Lung microvascular endothelial cell (primary cell): ENCODE data around the gene ATP6V1G2. TPM values are rescaled to one million over a fixed set of nuclear protein-coding genes. Genes with fewer than 3 reads are reported as not detected.
"Not testable (repeated sequence)": the region's sequence is repeated elsewhere in the genome, so short reads cannot be mapped to it uniquely, and the experiment has no call there.

Experiments
- DNase-seq, 2 donors: peaks; one replicate each; pipeline versions ENCODE4 v3.0.0 to v3.0.0-alpha.2; 2010; ENCODE audit warnings: low read depth in 2 of 2
- total RNA-seq: library from RNA; depleted of rRNA; stranded (reverse); fragments of >200 nt; gene quantifications from 2 replicates; pipeline ENCODE4 v1.2.1, GENCODE V29; 2014

ATP6V1G2 gene
- 0.20 and 0.22 TPM in 2 replicates for total RNA-seq

DNA sequence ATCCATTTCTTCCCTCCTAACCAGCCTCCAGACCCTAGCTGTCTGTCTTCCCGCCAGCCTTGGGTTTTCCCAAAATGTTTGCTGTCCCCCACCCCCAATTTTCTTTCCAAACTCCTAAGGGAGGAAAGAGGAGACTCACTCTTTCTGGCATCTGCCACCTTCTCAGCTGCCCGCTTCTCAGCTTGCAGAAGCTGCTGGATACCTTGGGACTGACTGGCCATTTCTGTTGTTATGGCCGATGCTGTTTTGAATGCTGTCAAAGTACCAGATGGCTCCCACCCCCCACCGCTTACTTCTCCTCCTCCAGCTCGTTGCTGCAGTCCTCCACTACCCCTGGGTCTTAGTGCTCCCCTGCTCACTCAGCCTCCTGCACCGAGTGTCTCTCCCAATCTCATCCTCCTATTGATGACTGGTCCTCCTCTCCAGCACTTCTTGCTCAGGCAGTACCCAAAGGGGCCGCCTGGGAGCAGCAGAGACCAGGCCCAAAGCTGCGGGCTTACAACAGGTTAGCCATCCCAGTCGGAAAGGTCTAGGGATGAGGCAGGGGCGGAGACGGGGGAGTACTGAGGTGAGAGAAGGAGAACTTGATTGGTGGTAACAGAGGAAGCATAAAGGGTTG, at the start of gene ATP6V1G2:
Gene ATP6V1G2, minus strand, starts transcription at position 270 of the 619 bp plus-strand sequence. Its CDS starts 49 bp downstream, at position 221.
- peak; percentile 89 to 93 for DNase-seq

DNA sequence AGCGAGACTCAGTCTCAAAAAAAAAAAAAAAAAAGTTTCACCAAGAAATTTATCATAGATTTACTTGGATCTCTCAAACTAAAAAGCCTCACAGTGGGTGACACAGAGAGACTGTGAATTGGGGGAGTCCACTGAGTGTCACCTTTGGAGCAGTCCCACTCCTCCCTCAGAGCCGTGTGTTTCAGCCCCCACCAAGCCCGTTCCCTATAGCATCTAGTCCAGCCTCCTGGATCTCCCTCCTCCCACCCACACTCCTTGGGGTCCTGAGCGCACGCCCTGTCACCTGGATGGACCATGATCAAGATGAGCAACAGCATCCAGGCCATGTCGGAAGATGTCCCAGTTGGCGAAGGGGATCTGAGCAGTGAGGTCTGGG, 46.0 kb upstream of the ATP6V1G2 start:
- no peak for DNase-seq

DNA sequence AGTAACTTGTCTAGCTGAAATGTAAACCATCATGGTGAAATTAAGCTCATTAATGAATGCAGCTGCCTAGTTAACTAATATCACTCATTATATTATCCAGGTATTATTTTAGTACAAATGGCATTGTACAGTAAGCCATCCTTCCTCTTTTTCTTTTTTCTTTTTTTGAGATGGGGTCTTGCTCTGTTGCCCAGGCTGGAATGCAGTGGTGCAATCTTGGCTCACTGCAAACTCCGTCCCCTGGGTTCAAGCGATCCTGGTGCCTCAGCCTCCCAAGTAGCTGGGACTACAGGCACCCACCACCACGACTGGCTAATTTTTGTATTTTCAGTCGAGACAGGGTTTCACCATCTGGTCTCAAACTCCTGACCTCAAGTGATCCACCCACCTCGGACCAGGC, 44.3 kb upstream of the ATP6V1G2 start:
- not testable (repeated sequence) for DNase-seq

DNA sequence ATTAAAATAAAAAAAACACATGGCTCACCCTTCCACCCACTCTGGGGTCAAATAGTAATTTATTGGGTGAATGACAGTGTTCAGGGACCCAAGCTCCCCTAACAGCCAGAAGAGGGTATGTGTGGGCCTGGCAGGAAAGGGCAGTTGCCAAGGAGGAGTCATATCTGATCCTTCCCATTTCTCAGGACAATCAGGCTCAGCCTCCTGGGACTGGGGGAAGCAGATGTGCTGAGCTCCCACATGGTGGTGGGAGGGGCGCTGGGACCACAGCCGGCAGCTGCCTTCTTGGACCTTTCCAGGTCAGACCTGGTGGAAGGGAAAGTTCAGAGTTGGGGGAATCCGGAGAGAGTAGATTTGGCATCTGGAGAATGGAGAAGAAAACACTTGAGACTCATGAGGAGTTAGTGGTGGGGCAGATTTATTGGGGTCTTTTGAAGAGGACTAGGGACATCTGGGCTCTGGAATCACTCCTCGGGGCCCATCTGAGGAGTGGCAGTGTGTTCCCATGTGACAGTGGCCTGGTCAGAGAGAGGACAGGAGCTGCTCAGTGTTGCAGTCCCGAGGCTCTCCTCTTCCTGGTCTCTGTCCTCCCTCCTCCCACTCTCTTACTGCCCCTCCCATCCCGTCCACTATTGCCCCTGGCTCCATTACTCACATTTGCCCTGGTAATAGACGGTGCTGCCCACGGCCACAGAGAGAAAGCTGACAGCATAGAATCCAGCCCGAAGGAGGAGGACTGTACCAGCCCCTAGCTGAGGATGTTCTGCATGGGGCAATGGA, 42.7 kb upstream of the ATP6V1G2 start:
- peak in 1 of 2 donors; percentile 29 for DNase-seq

DNA sequence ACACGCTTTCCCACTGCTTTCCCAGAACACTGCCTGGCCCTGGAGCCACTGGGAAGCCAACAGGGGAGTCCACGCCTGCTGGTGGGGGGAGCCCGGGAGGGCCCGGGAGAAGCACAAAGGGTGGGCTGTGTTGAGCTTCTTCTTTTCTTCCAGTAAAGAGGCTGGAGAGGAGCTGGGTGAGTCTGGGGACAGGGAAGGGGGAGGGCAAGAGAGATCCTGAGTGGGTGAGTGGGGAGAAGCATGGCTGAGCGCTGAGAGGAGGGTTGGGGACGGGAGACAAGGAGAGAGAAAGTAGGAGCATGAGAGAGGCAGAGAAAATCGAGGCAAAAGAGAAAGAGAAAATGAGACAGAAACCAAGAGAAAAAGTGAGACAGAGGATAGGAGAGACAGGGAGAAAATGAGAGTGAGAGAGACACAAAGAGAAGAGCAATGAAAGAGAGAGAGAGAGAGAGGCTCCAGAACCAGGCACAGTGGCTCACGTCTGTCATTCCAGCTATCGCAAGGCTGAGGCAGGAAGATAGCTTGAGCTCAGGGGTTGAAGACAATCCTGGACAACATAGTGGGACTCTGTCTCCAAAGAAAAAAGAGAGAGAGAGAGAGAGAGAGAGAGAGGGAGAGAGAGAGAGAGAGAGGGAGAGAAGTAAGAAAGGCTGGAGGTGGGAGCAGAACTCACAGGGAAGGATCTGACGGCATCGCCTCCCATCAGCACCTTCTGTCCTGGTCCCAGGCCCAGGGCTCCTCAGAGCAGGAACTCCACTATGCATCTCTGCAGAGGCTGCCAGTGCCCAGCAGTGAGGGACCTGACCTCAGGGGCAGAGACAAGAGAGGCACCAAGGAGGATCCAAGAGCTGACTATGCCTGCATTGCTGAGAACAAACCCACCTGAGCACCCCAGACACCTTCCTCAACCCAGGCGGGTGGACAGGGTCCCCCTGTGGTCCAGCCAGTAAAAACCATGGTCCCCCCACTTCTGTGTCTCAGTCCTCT, 41.7 kb upstream of the ATP6V1G2 start:
- DNase-seq = no peak

DNA sequence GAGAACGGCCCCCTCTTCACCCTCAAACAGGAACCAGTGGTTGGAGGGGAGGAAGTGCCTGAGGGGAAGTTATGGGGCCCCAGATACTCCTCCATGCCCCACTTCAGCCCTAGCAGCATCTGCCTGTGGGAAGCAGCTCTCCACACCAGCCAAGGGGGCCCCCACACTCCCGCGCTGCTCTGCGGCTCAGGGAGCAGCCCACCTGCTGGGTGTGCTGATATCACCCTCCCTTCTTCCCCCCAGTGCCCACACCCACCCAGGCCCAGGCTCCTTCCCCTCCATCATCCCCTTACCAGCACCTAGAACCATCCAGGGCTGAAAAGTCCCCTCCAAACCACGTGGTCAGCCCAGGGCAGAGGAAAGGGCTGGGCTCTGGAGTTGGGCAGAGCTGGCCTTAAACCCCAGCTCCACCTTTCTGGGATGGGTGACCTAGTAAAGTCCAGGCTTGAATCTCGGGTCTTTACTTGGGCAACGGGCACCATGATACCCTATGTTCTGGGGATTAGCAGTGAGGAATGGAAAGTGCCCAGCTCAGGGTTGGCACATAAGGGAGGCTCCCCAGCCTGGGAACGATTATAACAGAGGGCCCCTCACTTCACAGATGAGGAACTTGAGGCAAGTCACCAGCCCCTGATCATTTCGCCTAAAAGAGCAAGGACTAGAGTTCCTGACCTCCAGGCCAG, 40.3 kb upstream of the ATP6V1G2 start:
- DNase-seq = no peak

DNA sequence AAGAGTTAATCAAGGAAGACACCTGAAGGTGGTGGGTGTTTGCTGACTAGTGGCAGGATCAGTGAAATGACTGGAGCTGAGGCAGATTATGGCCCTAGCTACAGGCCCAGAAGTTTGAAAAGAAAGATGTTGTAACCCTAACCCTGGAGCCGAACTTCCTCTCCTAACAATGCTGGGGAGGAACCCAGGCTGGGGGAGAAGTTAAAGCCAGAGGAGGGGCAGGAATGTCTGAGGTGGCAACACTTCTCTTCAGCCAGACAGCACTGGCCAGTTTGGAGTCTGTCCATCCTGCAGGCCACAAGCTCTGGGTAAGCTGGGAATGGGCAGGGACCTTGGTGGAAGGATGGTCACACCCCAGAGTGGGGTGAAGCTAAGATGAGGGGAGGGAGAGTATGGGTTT, 39.6 kb upstream of the ATP6V1G2 start, which contains the start of gene LST1:
Gene LST1, plus strand, starts transcription at position 270 of the 400 bp plus-strand sequence. CDS start 1,023 bp downstream, outside the sequence.
- DNase-seq = no peak

DNA sequence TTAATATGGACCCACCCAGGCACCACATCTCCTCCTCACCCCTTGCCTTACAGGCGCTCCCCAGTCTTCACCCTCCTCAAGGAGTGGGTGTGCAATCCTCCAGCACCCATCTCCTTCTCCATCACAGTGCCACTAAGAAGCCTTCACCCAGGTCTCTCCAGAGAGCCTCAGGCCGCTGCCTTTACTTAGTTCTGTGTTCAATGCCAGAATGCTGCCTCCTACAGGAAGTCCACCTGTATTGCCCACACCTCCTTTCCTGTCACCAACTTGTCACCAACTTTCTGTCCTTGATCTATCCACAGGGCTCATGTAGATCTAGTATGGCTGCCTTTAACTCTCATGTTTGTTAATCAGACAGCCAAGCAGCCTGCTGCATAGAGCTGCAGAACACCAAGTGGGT, 39.1 kb upstream of the ATP6V1G2 start:
- peak; percentile 11 to 30 for DNase-seq

DNA sequence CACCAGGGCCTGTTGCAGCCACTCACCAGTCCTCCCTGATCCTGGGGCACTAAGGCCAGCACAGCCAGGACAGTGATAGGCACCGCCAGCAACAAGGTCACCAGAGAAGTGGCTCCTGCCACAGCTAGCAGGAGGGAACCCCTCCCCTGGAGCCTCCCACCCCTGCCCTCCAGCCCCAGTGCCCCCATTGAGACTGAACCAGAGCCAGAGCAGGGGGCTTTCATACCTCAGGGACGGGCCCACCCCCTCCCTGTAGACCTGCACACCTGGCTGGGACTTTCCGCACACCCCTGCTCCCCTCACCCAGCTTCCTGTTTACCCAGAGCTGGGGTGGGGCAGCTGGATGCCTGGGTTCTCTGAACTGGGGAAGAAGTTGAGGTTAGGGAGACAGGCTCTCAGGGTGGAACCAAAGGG, 35.8 kb upstream of the ATP6V1G2 start, which contains the start of gene LTB:
Gene LTB, minus strand, starts transcription at position 195 of the 414 bp plus-strand sequence. Its CDS starts 7 bp downstream, at position 188.
- no peak for DNase-seq

DNA sequence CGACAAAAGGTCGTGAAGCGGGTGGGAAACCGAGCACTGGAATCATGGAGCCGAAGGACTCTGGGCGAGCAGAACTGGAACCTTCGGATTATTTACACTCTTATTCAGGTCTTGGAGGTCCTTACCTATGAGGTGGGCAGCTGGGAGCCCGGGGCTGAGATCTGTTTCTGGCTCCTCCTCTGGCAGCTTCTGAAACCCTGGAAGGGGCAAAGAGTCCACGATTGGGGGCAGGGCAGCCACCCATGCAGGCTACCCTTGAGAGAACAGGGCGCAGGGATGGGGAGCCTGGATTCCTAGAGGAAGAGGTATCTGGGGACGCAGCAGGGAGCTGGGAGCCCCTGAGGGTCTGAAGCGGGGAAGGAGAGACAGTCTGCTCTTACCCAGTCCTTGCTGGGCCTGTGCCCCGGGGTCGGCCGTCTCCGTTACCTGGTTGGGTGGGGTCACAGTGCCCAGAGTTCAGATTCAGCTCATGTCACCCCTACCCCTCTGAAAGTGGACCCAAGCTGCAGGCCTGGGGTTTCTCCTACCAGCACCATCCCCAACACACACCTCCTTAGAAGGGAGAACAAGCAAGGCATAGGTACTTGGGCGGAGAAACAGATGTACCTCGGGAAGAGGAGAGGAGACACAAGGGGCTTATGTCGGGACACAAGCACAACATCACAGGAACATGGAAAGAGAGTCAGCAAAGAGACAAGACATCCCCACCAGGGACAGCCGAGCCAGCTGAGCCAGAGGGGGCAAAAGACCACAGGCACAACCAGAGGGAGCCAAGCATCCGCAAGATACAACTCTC, 35.2 kb upstream of the ATP6V1G2 start:
- peak in 1 of 2 donors; percentile 8 for DNase-seq

DNA sequence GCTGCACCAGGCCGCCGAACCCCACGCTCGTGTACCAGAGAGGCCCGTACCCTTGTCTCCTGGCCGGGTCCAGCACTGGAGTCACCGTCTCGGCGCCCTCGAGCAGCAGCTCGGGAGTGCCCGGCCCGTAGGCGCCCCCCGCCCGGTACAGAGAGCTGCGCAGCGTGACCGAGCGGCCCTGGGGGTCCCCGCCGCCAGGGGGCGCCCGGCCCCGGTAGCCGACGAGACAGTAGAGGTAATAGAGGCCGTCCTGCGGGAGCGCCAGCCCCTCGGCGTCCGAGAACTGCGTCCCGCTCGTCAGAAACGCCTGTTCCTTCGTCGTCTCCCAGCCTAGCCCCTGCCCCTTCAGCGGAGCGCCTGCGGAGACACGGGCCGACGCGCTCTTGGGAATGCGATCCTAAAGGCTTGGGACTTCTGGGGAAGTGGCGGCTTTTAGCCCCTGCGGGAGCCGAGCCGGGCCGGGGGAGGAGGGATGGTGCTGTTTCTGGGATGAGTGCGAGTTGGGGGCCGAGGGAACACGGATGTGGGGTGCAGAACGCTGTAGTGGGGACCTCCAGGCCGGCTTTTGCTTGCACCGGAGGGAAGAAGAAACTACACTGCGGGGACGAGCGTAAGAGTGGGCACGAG, 34.5 kb upstream of the ATP6V1G2 start:
- DNase-seq = peak; percentile 87 to 88

DNA sequence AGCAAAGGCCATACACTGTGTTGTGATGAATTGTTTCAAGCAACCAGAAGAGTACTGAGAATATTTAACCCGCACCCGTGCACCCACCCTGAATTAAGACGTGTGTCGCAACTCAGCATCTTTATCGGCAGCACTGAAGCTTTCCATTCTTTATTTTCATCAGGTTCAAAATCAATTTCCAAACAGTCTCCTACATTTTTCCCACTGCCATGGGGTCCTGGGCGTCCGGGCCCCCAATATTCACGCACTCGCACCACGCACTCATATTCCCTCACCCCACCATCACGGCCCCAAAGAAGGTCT, 34.0 kb upstream of the ATP6V1G2 start:
- DNase-seq = no peak

DNA sequence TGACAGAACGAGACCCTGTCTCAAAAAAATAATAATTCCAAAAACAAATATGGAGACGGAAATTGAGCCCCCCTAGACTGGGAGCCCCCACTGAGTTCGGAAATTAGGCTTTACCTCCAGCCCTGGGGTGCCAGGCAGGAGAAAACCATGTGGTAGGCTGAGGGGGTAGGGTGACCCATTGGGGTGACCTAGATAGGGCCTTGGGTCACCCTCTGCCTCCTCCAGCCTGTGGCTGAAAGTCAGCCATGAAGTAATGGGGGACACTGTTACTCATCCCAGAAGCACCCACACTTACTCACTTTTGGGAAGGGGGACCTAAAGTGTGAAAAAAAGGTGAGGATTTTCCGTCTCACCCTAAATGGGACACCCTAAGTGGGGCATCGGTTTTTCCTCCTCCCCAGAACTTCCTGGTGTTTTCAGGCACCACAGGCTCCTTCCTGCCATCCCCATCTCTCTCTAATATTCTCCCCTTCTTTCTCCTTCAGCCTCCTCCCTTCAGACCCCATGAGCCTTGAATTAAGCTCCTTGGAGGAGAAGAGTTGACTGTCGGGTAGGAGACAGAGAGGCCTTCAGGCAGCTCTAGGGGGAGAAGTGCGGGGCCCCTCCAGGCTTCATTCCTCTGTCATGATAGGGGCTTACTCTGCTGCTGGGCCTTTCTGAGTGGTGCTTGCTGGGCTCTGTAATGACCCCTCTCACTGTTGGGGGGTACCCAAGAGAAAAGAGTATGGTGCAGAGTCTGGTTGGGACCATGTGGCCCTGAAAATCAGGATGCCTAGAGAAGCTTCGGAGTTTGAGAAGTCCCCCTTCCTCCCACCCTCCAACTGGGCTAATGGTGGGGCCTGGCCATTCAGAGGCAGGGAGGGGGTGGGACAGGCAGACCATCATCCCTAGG, 33.4 kb upstream of the ATP6V1G2 start:
- DNase-seq = no peak

DNA sequence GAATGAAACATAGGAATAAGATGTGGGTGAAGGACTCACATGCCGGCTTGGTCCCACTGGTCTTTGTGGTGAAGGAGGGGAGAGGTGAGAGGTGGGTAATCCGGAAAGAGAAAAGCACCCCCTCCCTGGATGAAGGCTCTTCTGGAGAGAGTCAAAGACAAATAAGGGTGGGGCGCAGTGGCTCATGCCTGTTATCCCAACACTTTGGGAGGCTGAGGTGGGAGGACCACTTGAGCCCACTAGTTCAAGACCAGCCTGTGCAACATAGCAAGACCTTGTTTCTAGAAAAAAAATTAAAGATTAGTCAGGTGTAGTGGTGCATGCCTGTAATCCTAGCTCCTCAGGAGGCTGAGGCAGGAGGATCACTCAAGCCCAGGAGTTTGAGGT, 32.7 kb upstream of the ATP6V1G2 start:
- no peak for DNase-seq

DNA sequence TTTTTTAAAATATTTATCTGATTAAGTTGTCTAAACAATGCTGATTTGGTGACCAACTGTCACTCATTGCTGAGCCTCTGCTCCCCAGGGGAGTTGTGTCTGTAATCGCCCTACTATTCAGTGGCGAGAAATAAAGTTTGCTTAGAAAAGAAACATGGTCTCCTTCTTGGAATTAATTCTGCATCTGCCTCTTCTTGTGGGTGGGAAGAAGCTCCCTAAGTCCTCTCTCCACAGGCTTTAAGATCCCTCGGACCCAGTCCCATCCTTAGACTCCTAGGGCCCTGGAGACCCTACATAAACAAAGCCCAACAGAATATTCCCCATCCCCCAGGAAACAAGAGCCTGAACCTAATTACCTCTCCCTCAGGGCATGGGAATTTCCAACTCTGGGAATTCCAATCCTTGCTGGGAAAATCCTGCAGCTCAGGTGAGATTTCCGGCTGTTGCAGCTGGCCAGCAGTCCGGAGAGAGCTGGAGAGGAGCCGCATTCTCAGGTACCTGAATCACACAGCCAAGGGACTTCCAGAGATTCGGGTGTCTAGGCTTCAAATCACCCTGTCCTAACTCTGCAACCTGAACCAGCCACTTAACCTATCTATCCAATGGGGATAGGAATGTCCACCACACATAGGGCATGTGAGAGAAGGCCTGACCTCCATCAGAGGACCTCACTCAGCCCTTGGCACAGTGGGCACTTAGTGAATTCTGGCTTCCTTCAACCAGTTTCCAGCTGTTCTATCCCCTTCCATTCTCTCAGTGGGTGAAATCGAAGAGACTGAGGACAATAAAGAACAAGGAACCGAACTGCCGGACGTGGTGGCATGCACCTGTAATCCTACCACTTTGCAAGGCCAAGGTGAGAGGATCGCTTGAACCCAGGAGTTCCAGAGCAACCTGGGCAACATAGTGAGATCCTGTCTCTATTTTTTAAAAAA, 32.0 kb upstream of the ATP6V1G2 start:
- DNase-seq = peak; percentile 11 to 23

DNA sequence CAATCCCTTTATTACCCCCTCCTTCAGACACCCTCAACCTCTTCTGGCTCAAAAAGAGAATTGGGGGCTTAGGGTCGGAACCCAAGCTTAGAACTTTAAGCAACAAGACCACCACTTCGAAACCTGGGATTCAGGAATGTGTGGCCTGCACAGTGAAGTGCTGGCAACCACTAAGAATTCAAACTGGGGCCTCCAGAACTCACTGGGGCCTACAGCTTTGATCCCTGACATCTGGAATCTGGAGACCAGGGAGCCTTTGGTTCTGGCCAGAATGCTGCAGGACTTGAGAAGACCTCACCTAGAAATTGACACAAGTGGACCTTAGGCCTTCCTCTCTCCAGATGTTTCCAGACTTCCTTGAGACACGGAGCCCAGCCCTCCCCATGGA, 31.2 kb upstream of the ATP6V1G2 start:
- DNase-seq = no peak

DNA sequence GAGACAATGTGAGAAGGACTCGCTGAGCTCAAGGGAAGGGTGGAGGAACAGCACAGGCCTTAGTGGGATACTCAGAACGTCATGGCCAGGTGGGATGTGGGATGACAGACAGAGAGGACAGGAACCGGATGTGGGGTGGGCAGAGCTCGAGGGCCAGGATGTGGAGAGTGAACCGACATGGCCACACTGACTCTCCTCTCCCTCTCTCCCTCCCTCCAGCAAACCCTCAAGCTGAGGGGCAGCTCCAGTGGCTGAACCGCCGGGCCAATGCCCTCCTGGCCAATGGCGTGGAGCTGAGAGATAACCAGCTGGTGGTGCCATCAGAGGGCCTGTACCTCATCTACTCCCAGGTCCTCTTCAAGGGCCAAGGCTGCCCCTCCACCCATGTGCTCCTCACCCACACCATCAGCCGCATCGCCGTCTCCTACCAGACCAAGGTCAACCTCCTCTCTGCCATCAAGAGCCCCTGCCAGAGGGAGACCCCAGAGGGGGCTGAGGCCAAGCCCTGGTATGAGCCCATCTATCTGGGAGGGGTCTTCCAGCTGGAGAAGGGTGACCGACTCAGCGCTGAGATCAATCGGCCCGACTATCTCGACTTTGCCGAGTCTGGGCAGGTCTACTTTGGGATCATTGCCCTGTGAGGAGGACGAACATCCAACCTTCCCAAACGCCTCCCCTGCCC, 30.6 kb upstream of the ATP6V1G2 start:
- DNase-seq = no peak
